ENCODE data around the gene C1orf35. TPM values are rescaled to one million over a fixed set of nuclear protein-coding genes. Genes with fewer than 3 reads are reported as not detected.

Gene C1orf35
- total and polyA plus RNA-seq, 7 experiments from 2014 or later = 16.8 to 33.0 (median 27.8) TPM

DNA sequence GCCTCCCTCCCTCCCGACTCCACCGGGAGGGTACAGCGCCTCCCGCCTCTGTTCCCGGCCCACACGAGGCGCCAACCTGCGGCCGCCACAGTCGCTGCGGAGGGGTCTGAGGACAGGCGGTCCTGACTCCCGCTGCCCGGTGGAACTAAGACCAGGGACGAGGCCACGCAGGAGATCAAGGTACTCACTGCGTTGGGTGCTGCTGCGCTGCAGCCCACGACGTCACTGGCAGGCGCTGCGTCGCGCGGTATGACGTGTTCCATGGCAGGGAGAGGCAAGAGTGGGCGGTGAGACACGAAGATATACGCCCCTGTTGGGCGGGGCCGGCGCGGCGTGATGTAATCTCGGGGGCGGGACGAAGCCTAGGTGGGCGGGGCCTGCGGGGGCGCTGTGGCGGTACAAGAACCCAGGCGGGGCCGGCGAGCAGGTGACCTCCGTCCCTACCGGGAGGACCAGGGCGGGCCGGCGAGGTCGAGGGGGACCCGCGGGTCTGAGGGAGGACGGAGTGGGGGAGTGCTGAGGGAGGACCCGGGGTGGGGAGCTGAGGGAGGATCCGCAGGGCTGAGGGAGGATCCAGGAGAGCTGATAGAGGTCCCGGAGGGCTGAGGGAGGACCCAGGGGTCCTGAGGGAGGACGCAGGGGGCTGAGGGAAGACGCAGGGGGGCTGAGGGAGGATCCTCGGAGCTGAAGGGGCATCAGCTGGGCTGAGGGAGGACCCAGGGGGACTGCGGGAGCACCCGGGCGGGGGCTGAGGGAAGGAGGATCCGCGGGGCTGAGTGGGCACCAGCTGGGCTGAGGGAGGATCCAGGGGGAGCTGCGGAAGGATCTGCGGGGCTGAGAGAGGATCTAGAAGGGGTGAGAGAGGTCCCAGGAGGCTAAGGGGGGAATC, 6.2 kb upstream of the C1orf35 start, which contains the start of gene MRPL55:
Gene MRPL55, minus strand, starts transcription at position 227 of the 889 bp plus-strand sequence. CDS start 1,039 bp downstream, outside the sequence.
- peak within 1 kb of the TSS; percentile 88 to 98 (median 95) for H3K27ac Mint-ChIP-seq

DNA sequence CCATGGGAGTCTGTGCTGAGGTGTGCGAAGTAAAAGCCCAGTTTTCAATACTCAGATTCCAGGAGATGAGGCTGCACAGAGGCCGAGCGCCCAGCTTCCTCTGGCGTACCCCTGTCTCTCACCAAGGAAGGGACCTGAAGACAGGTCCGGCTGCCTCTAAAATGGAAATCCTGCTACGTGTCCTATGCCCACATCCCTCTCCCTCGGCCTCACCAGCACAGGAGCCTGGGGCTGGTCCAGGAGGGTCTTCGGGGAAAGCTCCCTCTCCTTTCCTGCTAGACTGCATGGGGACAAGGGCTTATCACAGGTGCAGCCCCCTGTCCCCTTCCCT, 5.6 kb upstream of the C1orf35 start:
- Histone ChIP-seq H3K27ac (ENCODE audit: low read depth, low read length) (peak overlapping the region; percentile 94), H3K27me3 (ENCODE audit: control insufficient read depth in 2 of 2, insufficient read depth in 2 of 2, low read length in 2 of 2) (no peaks in the 10 kb centered on the region), H3K4me1 (ENCODE audit: control insufficient read depth in 2 of 2, insufficient read depth in 2 of 2, low read length in 2 of 2) (peaks cover 14 to 22% of the 10 kb centered on the region in 2 donors), H3K36me3 (ENCODE audit: control insufficient read depth in 2 of 3, insufficient read depth in 3 of 3, low read length in 3 of 3) (peaks cover 0 to 32% (median 0%) of the 10 kb centered on the region in 3 experiments), H3K9me3 (ENCODE audit: control insufficient read depth in 2 of 3, low read length in 3 of 3) (no peaks in the 10 kb centered on the region), H3K4me3 (ENCODE audit: low read length) (peak overlapping the region; percentile 100)
- intact Hi-C loops (cut with micrococcal nuclease) = loop anchor here (1.0 to 10.0 kb wide), 12 partner anchors 26 to 1704 kb away; partner anchors contain the start of genes ARF1 (in 2 of the 2), GUK1 (in 2 of the 2), CCSAP (in 1 of the 2) and PARP1 (in 1 of the 2)
- POLR2A ChIA-PET = interaction anchor here (0.7 to 2.1 kb wide), 7 partner anchors 11 to 393 kb away, joined by 3 to 8 read pairs (median 4); partner anchors contain the start of genes ARF1 and IBA57
- peaks cover 5 to 41% (median 28%) of the 10 kb centered on the region in 7 donors for H3K4me1 Mint-ChIP-seq
- H3K4me3 Mint-ChIP-seq = peak overlapping the region; percentile 87 to 95 (median 93)
- no peak for DNase-seq
- no peaks in the 10 kb centered on the region for H3K9me3 Mint-ChIP-seq
- peak overlapping the region; percentile 88 to 98 (median 95) for H3K27ac Mint-ChIP-seq
- peaks cover 0 to 7% (median 5%) of the 10 kb centered on the region in 5 donors for H3K36me3 Mint-ChIP-seq
- CTCF ChIA-PET = no interaction called here
- no peak for ATAC-seq
- H3K27me3 Mint-ChIP-seq = peaks cover 0 to 3% (median 0%) of the 10 kb centered on the region in 5 donors

More for the DNA sequence above, 6.2 kb upstream of the C1orf35 start, which contains the start of gene MRPL55:
- DNase-seq (peak; percentile 97 to 100 (median 99)), ATAC-seq (peak; percentile 99)
- ChIA-PET CTCF (interaction anchor here (0.6 to 1.0 kb wide), 3 partner anchors 22 to 58 kb away, joined by 3 to 4 read pairs (median 3); partner anchors contain the start of gene ARF1), POLR2A (interaction anchor here (0.7 to 2.1 kb wide), 12 partner anchors 9 to 392 kb away, joined by 3 to 10 read pairs (median 4); partner anchors contain the start of genes ARF1 and GUK1)
- H3K9me3 Mint-ChIP-seq = no peaks in the 10 kb centered on the region
- H3K36me3 Mint-ChIP-seq = peaks cover 0 to 7% (median 5%) of the 10 kb centered on the region in 5 donors
- intact Hi-C loops (cut with micrococcal nuclease) = loop anchor here (1.0 to 10.0 kb wide), 12 partner anchors 27 to 1705 kb away; partner anchors contain the start of genes ARF1 (in 2 of the 2), GUK1 (in 2 of the 2), CCSAP (in 1 of the 2) and PARP1 (in 1 of the 2)
- H3K4me1 Mint-ChIP-seq = peaks cover 5 to 37% (median 26%) of the 10 kb centered on the region in 7 donors
- peak within 1 kb of the TSS; percentile 94 for H3K27ac ChIP-seq (ENCODE audit: low read depth, low read length)
- H3K4me1 ChIP-seq (ENCODE audit: control insufficient read depth in 2 of 2, insufficient read depth in 2 of 2, low read length in 2 of 2) = peaks cover 9 to 16% of the 10 kb centered on the region in 2 donors
- H3K9me3 ChIP-seq (ENCODE audit: control insufficient read depth in 2 of 3, low read length in 3 of 3) = no peaks in the 10 kb centered on the region
- peak within 1 kb of the TSS; percentile 87 to 95 (median 93) for H3K4me3 Mint-ChIP-seq
- no peaks in the 10 kb centered on the region for H3K27me3 ChIP-seq (ENCODE audit: control insufficient read depth in 2 of 2, insufficient read depth in 2 of 2, low read length in 2 of 2)
- H3K4me3 ChIP-seq (ENCODE audit: low read length) = peak within 1 kb of the TSS; percentile 100
- peaks cover 0 to 3% (median 0%) of the 10 kb centered on the region in 5 donors for H3K27me3 Mint-ChIP-seq
- peaks cover 0 to 32% (median 0%) of the 10 kb centered on the region in 3 experiments for H3K36me3 ChIP-seq (ENCODE audit: control insufficient read depth in 2 of 3, insufficient read depth in 3 of 3, low read length in 3 of 3)

DNA sequence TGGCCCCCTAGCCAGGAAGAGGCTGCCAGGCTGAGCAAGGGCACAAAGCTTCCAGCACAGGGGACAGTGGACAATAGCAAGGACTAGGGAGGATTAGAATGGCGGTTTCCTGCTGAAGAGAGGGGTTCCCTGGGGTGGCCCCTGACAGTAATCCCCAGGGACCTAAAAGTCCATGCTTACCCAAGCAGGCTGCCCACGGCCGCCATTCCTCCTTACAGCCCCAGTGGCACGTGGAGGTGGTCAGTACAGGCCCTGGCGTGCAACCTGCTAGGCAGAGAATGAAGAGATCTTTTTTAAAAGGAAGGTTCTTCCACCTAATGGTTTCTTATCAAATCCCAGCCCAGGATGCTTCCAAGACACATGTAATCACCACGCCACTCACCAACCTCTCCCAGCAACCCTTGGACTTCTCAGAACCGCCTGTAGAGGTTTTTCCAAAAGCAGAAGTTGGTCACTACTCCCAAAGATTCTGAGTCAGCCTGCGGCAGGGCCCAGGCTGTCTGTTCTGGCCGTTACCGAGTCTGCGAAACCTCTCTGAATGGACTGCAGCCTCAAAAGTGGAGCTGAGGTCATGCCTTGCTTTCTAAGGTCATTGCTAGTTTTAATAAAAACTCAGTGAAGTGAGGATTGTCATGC, 5.0 kb upstream of the C1orf35 start:
- peak overlapping the region; percentile 87 to 95 (median 93) for H3K4me3 Mint-ChIP-seq
- Histone ChIP-seq H3K36me3 (ENCODE audit: control insufficient read depth in 2 of 3, insufficient read depth in 3 of 3, low read length in 3 of 3) (peaks cover 0 to 32% (median 0%) of the 10 kb centered on the region in 3 experiments), H3K27me3 (ENCODE audit: control insufficient read depth in 2 of 2, insufficient read depth in 2 of 2, low read length in 2 of 2) (no peaks in the 10 kb centered on the region), H3K27ac (ENCODE audit: low read depth, low read length) (peak overlapping the region; percentile 94), H3K9me3 (ENCODE audit: control insufficient read depth in 2 of 3, low read length in 3 of 3) (no peaks in the 10 kb centered on the region), H3K4me3 (ENCODE audit: low read length) (peak overlapping the region; percentile 100), H3K4me1 (ENCODE audit: control insufficient read depth in 2 of 2, insufficient read depth in 2 of 2, low read length in 2 of 2) (peaks cover 18 to 26% of the 10 kb centered on the region in 2 donors)
- peak overlapping the region; percentile 14 to 98 (median 95) for H3K27ac Mint-ChIP-seq
- intact Hi-C loops (cut with micrococcal nuclease) = loop anchor here (2.0 to 10.0 kb wide), 5 partner anchors 49 to 1703 kb away; partner anchors contain the start of genes CCSAP (in 1 of the 2) and PARP1 (in 1 of the 2)
- H3K27me3 Mint-ChIP-seq = peaks cover 0 to 3% (median 0%) of the 10 kb centered on the region in 5 donors
- H3K36me3 Mint-ChIP-seq = peaks cover 0 to 7% (median 5%) of the 10 kb centered on the region in 5 donors
- peaks cover 5 to 46% (median 31%) of the 10 kb centered on the region in 7 donors for H3K4me1 Mint-ChIP-seq
- H3K9me3 Mint-ChIP-seq = peaks cover 0 to 3% (median 0%) of the 10 kb centered on the region in 11 donors
- POLR2A ChIA-PET = interaction anchor here (0.7 to 2.1 kb wide), 7 partner anchors 11 to 393 kb away, joined by 3 to 8 read pairs (median 4); partner anchors contain the start of genes ARF1 and IBA57
- DNase-seq (no peak), ATAC-seq (no peak)
- CTCF ChIA-PET = no interaction called here

DNA sequence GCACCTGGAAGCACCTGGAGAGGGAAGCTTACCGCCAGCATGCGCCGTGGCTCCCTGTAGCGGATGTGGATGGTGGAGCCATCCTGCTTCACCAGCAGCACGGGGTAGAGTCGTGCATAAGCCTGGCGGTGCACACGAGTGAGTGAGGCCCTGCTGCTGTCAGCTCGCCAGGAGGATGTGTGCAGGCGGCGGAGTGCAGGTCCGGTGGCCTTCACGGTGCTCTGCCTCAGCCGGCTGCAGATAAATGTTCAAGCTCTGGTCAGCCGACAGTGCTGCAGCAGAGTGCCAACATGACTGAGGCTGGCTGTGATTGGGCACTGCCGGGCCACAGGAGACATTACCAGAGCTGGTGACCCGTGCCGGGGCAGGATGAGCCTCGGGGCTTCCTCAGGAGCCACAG, 4.5 kb upstream of the C1orf35 start:
- H3K4me3 Mint-ChIP-seq = peak overlapping the region; percentile 87 to 95 (median 93)
- H3K36me3 Mint-ChIP-seq = peaks cover 0 to 7% (median 5%) of the 10 kb centered on the region in 5 donors
- peak overlapping the region in 7 of 9 donors; percentile 14 to 98 (median 94) for H3K27ac Mint-ChIP-seq
- CTCF ChIA-PET = no interaction called here
- ATAC-seq (no peak), DNase-seq (no peak)
- H3K9me3 ChIP-seq (ENCODE audit: control insufficient read depth in 2 of 3, low read length in 3 of 3) = no peaks in the 10 kb centered on the region
- intact Hi-C loops (cut with micrococcal nuclease) = loop anchor here (2.0 to 10.0 kb wide), 5 partner anchors 49 to 1703 kb away; partner anchors contain the start of genes CCSAP (in 1 of the 2) and PARP1 (in 1 of the 2)
- H3K4me1 Mint-ChIP-seq = peaks cover 5 to 47% (median 33%) of the 10 kb centered on the region in 7 donors
- H3K9me3 Mint-ChIP-seq = peaks cover 0 to 4% (median 0%) of the 10 kb centered on the region in 11 donors
- POLR2A ChIA-PET = interaction anchor here (1.2 to 1.5 kb wide), 2 partner anchors 25 to 57 kb away, joined by 4 to 5 read pairs; partner anchors contain the start of genes ARF1 and IBA57
- H3K27ac ChIP-seq (ENCODE audit: low read depth, low read length) = peak overlapping the region; percentile 94
- peaks cover 18 to 26% of the 10 kb centered on the region in 2 donors for H3K4me1 ChIP-seq (ENCODE audit: control insufficient read depth in 2 of 2, insufficient read depth in 2 of 2, low read length in 2 of 2)
- no peak overlapping the region for H3K4me3 ChIP-seq (ENCODE audit: low read length)
- H3K27me3 Mint-ChIP-seq = peaks cover 0 to 3% (median 0%) of the 10 kb centered on the region in 5 donors
- H3K27me3 ChIP-seq (ENCODE audit: control insufficient read depth in 2 of 2, insufficient read depth in 2 of 2, low read length in 2 of 2) = no peaks in the 10 kb centered on the region
- H3K36me3 ChIP-seq (ENCODE audit: control insufficient read depth in 2 of 3, insufficient read depth in 3 of 3, low read length in 3 of 3) = peaks cover 0 to 36% (median 0%) of the 10 kb centered on the region in 3 experiments

DNA sequence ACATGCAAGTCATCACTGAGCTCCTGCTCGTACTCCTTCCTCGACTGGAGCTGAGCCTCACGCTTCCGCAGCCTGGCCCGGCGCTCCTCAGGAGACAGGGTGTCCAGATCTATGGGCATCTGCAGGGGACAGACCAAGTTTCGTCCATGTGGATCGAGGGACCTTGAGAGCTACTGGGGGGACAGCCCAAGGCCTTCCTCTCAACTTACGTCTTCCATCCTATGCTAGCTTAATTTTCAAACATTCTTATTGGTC, 3.6 kb upstream of the C1orf35 start:
- Histone ChIP-seq H3K36me3 (ENCODE audit: control insufficient read depth in 2 of 3, insufficient read depth in 3 of 3, low read length in 3 of 3) (peaks cover 0 to 36% (median 0%) of the 10 kb centered on the region in 3 experiments), H3K9me3 (ENCODE audit: control insufficient read depth in 2 of 3, low read length in 3 of 3) (no peaks in the 10 kb centered on the region), H3K4me3 (ENCODE audit: low read length) (no peak overlapping the region), H3K27ac (ENCODE audit: low read depth, low read length) (no peak overlapping the region), H3K27me3 (ENCODE audit: control insufficient read depth in 2 of 2, insufficient read depth in 2 of 2, low read length in 2 of 2) (no peaks in the 10 kb centered on the region), H3K4me1 (ENCODE audit: control insufficient read depth in 2 of 2, insufficient read depth in 2 of 2, low read length in 2 of 2) (peaks cover 20 to 29% of the 10 kb centered on the region in 2 donors)
- ATAC-seq = no peak
- peak overlapping the region in 6 of 10 donors; percentile 9 to 94 (median 44) for H3K4me3 Mint-ChIP-seq
- no peak for DNase-seq
- CTCF ChIA-PET = interaction anchor here (0.6 kb wide), 1 partner anchor 58 kb away, joined by 3 read pairs; no protein-coding TSS in a partner anchor
- intact Hi-C loops (cut with micrococcal nuclease) = loop anchor here in 1 of 2 donors (5.0 to 10.0 kb wide), 2 partner anchors 1236 to 1702 kb away; partner anchors contain the start of genes CCSAP and PARP1
- peaks cover 0 to 7% (median 5%) of the 10 kb centered on the region in 5 donors for H3K36me3 Mint-ChIP-seq
- H3K27ac Mint-ChIP-seq = peak overlapping the region in 3 of 9 donors; percentile 17 to 98 (median 52)
- POLR2A ChIA-PET = interaction anchor here (1.1 kb wide), 1 partner anchor 24 kb away, joined by 8 read pairs; the partner anchor contains the start of gene ARF1
- peaks cover 5 to 47% (median 33%) of the 10 kb centered on the region in 7 donors for H3K4me1 Mint-ChIP-seq
- H3K27me3 Mint-ChIP-seq = peaks cover 0 to 3% (median 0%) of the 10 kb centered on the region in 5 donors
- peaks cover 0 to 4% (median 0%) of the 10 kb centered on the region in 11 donors for H3K9me3 Mint-ChIP-seq
